MCF 10A (cell line): Measurements from ENCODE around the gene GDPD5. TPM values are rescaled to one million over a fixed set of nuclear protein-coding genes. Genes with fewer than 3 reads are reported as not detected.

Experiments used
- BruUV-seq: library from RNA; stranded (reverse); fragments of 400-500 nt; replicated peaks from 2 replicates; lab custom pipeline; 2021; lab: Mats Ljungman, UMichigan
- CTCF ChIA-PET: fragments of 300-600 bp; sonication (Branson Sonifier 250); formaldehyde crosslinking; extraction: SDS; loops from one replicate; lab custom pipeline; 2021; ENCODE audit warnings: antibody characterized with exemption, inconsistent platforms; lab: Yijun Ruan, JAX
- POLR2A ChIA-PET: fragments of 300-600, 350-650 bp; sonication (Branson Sonifier 250); formaldehyde crosslinking; extraction: SDS; loops from one replicate; lab custom pipeline; 2020; ENCODE audit warnings: antibody characterized with exemption, inconsistent platforms; lab: Yijun Ruan, JAX
- DNase-seq: peaks from one replicate; pipeline ENCODE4 v3.0.0-alpha.2; 2018; ENCODE audit not compliant: unreplicated experiment
- H3K27ac Mint-ChIP-seq: one replicate; pipeline ENCODE4 v1.8.0; 2022; ENCODE audit warnings: mild to moderate bottlenecking, low read depth, mixed read lengths; ENCODE audit not compliant: unreplicated experiment
- H3K27me3 Mint-ChIP-seq: one replicate; pipeline ENCODE4 v1.8.0; 2022; ENCODE audit warnings: mixed read lengths; ENCODE audit not compliant: insufficient read depth, unreplicated experiment
- H3K36me3 Mint-ChIP-seq: one replicate; pipeline ENCODE4 v1.8.0; 2022; ENCODE audit warnings: mild to moderate bottlenecking, moderate library complexity, mixed read lengths; ENCODE audit not compliant: insufficient read depth, unreplicated experiment
- H3K4me1 Mint-ChIP-seq: one replicate; pipeline ENCODE4 v1.8.0; 2022; ENCODE audit warnings: mixed read lengths; ENCODE audit not compliant: insufficient read depth, unreplicated experiment
- H3K4me3 Mint-ChIP-seq: one replicate; pipeline ENCODE4 v1.8.0; 2022; ENCODE audit warnings: mild to moderate bottlenecking, moderate library complexity, mixed read lengths; ENCODE audit not compliant: unreplicated experiment
- H3K9me3 Mint-ChIP-seq: one replicate; pipeline ENCODE4 v1.8.0; 2022; ENCODE audit warnings: mixed read lengths; ENCODE audit not compliant: unreplicated experiment
- intact Hi-C: fragments of 100-400 bp; cut with micrococcal nuclease; formaldehyde crosslinking; loops from 2 replicates; pipeline ENCODE4 v1.14.1; 2022
- total RNA-seq: library from RNA; stranded (reverse); gene quantifications from 2 replicates; pipeline ENCODE4 v1.2.3, GENCODE V29; 2022
- TF ChIP-seq, protein P1 (sequence below): fragments of 200-600 bp; IDR thresholded peaks from one replicate; pipeline ENCODE4 v1.8.0; 2022; ENCODE audit warnings: antibody characterized with exemption, mild to moderate bottlenecking; ENCODE audit not compliant: unreplicated experiment

GDPD5 gene
- total RNA-seq, 1 experiment from 2014 or later, result 5.6 TPM

DNA sequence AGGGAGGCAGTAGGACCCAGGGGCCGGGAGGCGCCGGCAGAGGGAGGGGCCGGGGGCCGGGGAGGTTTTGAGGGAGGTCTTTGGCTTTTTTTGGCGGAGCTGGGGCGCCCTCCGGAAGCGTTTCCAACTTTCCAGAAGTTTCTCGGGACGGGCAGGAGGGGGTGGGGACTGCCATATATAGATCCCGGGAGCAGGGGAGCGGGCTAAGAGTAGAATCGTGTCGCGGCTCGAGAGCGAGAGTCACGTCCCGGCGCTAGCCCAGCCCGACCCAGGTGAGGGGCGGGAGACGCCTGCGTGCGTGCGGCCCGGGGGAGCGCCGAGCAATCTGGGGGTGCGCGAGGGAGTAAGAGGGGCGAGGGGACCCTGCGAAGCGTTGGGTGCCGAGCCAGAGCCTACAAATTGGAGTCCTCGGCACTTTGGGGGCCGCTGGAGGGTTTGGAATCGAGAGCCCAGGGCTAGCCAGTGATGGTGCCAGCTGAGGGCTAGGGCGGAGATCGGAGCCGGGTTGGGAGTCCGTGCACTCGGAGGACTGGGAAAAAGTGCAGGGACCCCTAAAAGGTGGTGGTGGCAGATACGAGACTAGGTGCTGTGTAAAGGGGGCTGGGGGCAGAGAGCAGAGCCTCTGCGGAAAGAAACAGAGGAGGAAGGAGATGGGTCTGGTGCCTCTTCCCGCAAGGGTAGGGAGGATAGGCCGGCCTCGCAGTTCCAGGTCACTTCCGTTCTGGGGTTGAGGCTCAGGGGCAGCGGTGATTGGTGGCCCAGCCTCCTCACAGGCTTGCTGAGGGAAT is 36.5 kb upstream of the GDPD5 start, which contains the start of gene SERPINH1:
Gene SERPINH1 (plus strand): TSS at position 206 of the 788 bp plus-strand sequence. CDS start 4,097 bp downstream, outside the sequence.
- Mint-ChIP-seq H3K36me3 (peaks cover 8% of the 10 kb centered on the region), H3K27me3 (no peaks in the 10 kb centered on the region), H3K4me1 (peaks cover 41% of the 10 kb centered on the region), H3K9me3 (no peaks in the 10 kb centered on the region), H3K27ac (peak within 1 kb of the TSS; percentile 94), H3K4me3 (peak within 1 kb of the TSS; percentile 92)
- POLR2A ChIA-PET, result interaction anchor here (0.6 to 2.2 kb wide), 22 partner anchors 8 to 1114 kb away, joined by 3 to 15 read pairs (median 4); partner anchors contain the start of genes GDPD5 and RPS3
- TF ChIP-seq, protein P1, sequence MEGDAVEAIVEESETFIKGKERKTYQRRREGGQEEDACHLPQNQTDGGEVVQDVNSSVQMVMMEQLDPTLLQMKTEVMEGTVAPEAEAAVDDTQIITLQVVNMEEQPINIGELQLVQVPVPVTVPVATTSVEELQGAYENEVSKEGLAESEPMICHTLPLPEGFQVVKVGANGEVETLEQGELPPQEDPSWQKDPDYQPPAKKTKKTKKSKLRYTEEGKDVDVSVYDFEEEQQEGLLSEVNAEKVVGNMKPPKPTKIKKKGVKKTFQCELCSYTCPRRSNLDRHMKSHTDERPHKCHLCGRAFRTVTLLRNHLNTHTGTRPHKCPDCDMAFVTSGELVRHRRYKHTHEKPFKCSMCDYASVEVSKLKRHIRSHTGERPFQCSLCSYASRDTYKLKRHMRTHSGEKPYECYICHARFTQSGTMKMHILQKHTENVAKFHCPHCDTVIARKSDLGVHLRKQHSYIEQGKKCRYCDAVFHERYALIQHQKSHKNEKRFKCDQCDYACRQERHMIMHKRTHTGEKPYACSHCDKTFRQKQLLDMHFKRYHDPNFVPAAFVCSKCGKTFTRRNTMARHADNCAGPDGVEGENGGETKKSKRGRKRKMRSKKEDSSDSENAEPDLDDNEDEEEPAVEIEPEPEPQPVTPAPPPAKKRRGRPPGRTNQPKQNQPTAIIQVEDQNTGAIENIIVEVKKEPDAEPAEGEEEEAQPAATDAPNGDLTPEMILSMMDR, result no peak
- CTCF ChIA-PET, result interaction anchor here (0.6 to 1.1 kb wide), 7 partner anchors 14 to 1162 kb away, joined by 3 to 4 read pairs (median 3); no protein-coding TSS in a partner anchor
- BruUV-seq, result no TSS peak
- peak; percentile 83 for DNase-seq
- intact Hi-C loops, result loop anchor here (1.0 kb wide), 1 partner anchor 15 kb away; no protein-coding TSS in a partner anchor

- Mint-ChIP-seq H3K4me1 (peaks cover 46% of the 10 kb centered on the region), H3K9me3 (no peaks in the 10 kb centered on the region), H3K36me3 (peaks cover 8% of the 10 kb centered on the region), H3K4me3 (peak overlapping the region; percentile 92), H3K27ac (peak overlapping the region; percentile 94), H3K27me3 (no peaks in the 10 kb centered on the region)
- no TSS peak for BruUV-seq
- intact Hi-C loops, result loop anchor here (1.0 kb wide), 1 partner anchor 14 kb away; no protein-coding TSS in a partner anchor
- ChIA-PET CTCF (interaction anchor here (0.6 to 1.1 kb wide), 5 partner anchors 106 to 1163 kb away, joined by 3 to 5 read pairs (median 3); no protein-coding TSS in a partner anchor), POLR2A (interaction anchor here (0.6 to 2.2 kb wide), 10 partner anchors 12 to 402 kb away, joined by 3 to 15 read pairs (median 4); partner anchors contain the start of genes GDPD5 and RPS3)
- DNase-seq, result no peak
- TF ChIP-seq, protein P1, result no peak
Observed at GRCh38 chr11:75561426-75562047, 35.8 kb upstream of the GDPD5 start.

- ChIA-PET CTCF (interaction anchor here (0.6 to 2.3 kb wide), 7 partner anchors 14 to 1979 kb away, joined by 3 to 6 read pairs (median 4); no protein-coding TSS in a partner anchor), POLR2A (interaction anchor here (2.1 kb wide), 1 partner anchor 253 kb away, joined by 4 read pairs; no protein-coding TSS in a partner anchor)
- H3K36me3 Mint-ChIP-seq, result peaks cover 3% of the 10 kb centered on the region
- intact Hi-C loops, result no loop called here
- no peak for DNase-seq
- H3K4me1 Mint-ChIP-seq, result peaks cover 44% of the 10 kb centered on the region
- BruUV-seq, result no TSS peak
- H3K9me3 Mint-ChIP-seq, result no peaks in the 10 kb centered on the region
- H3K27ac Mint-ChIP-seq, result no peak overlapping the region
- H3K27me3 Mint-ChIP-seq, result no peaks in the 10 kb centered on the region
- H3K4me3 Mint-ChIP-seq, result peak overlapping the region; percentile 92
- TF ChIP-seq, protein P1, result no peak
Observed at GRCh38 chr11:75560644-75561043, 34.9 kb upstream of the GDPD5 start.
